A549 (cell line): Measurements from ENCODE around the gene ABHD13.

Source experiments
- CEBPB ChIP-seq, 2 experiments: fragments of >200 bp in 1 of 2; sonication (Bioruptor Twin) in 1 of 2; formaldehyde crosslinking in 1 of 2; IDR thresholded peaks; 2 replicates each; pipeline ENCODE4 v1.6.1; 2012 to 2016
- CTCF ChIP-seq: fragments of >200 bp; sonication (Bioruptor Twin); formaldehyde crosslinking; IDR thresholded peaks from 3 replicates; pipeline ENCODE4 v1.5.1; 2016
- EP300 ChIP-seq, 2 experiments: fragments of >200 bp; sonication (Bioruptor Twin); formaldehyde crosslinking; IDR thresholded peaks; 2 replicates in 1 of 2; 3 replicates in 1 of 2; pipeline ENCODE4 v1.6.1; 2016 to 2017
- ESRRA ChIP-seq: fragments of 150-350 bp; IDR thresholded peaks from 2 replicates; pipeline ENCODE4 v1.6.1; 2014; ENCODE audit warnings: mild to moderate bottlenecking, low read length, borderline replicate concordance
- KDM5A ChIP-seq: fragments of 200-600 bp; sonication (generic); IDR thresholded peaks from 2 replicates; pipeline ENCODE4 v1.6.1; 2016; ENCODE audit warnings: antibody characterized with exemption, mild to moderate bottlenecking
- PBX3 ChIP-seq: IDR thresholded peaks from 2 replicates; pipeline ENCODE4 v1.6.1; 2012
- POLR2A ChIP-seq: IDR thresholded peaks from 2 replicates; pipeline ENCODE4 v1.6.1; 2012; ENCODE audit warnings: mild to moderate bottlenecking, low read length
- RAD21 ChIP-seq, 2 experiments: fragments of >200 bp in 1 of 2; sonication (Bioruptor Twin) in 1 of 2; formaldehyde crosslinking in 1 of 2; IDR thresholded peaks in 1 of 2; conservative IDR thresholded peaks in 1 of 2; 2 replicates in 1 of 2; 3 replicates in 1 of 2; pipeline ENCODE4 v1.6.1; 2012 to 2018; ENCODE audit warnings: inconsistent platforms in 1 of 2
- USF2 ChIP-seq: fragments of 450-650 bp; IDR thresholded peaks from 2 replicates; pipeline ENCODE4 v1.6.1; 2014; ENCODE audit warnings: antibody characterized with exemption

- TF ChIP-seq CTCF (no peak), EP300 (IDR thresholded peaks at IDR 0.05) (no peak), CEBPB (IDR thresholded peaks at IDR 0.05) (no peak), USF2 (no peak), RAD21 (conservative IDR thresholded peaks at IDR 0.05 in 1 of 2, IDR thresholded peaks at IDR 0.05 in 1 of 2) (no peak), KDM5A (no peak), POLR2A (no peak), ESRRA (no peak), PBX3 (no peak)
Observed at GRCh38 chr13:108263621-108264355, 45.6 kb downstream of the ABHD13 start.
